OCI-LY1 (cell line): ENCODE results near the gene DPP6.

Experiments
- H2AFZ ChIP-seq: fragments of 200-600 bp; sonication (generic), shearing (Covaris generic); 2 replicates; pipeline ENCODE4 v1.6.0; 2014; ENCODE audit warnings: antibody characterized with exemption, mild to moderate bottlenecking, low read length
- H3F3A ChIP-seq: fragments of 200-600 bp; sonication (generic), shearing (Covaris generic); 2 replicates; pipeline ENCODE4 v1.6.0; 2014; ENCODE audit warnings: mild to moderate bottlenecking, antibody characterized with exemption, low read length, moderate library complexity; ENCODE audit not compliant: insufficient read depth
- H3K27ac ChIP-seq: fragments of 200-600 bp; sonication (generic); 2 replicates; pipeline ENCODE4 v1.5.1; 2014; ENCODE audit warnings: low read length, mixed run types, mild to moderate bottlenecking, low read depth; ENCODE audit not compliant: poor library complexity, severe bottlenecking
- H3K27me3 ChIP-seq: fragments of 200-600 bp; sonication (generic); 2 replicates; pipeline ENCODE4 v1.6.0; 2014; ENCODE audit warnings: antibody characterized with exemption, mild to moderate bottlenecking, low read length, moderate library complexity; ENCODE audit not compliant: insufficient read depth
- H3K36me3 ChIP-seq: fragments of 200-600 bp; sonication (generic); 2 replicates; pipeline ENCODE4 v1.6.1; 2014; ENCODE audit warnings: mild to moderate bottlenecking, antibody characterized with exemption, low read length, moderate library complexity, mixed read lengths; ENCODE audit not compliant: insufficient read depth
- H3K4me1 ChIP-seq: fragments of 200-600 bp; sonication (generic); 2 replicates; pipeline ENCODE4 v1.5.1; 2014; ENCODE audit warnings: mild to moderate bottlenecking, low read length, moderate library complexity; ENCODE audit not compliant: insufficient read depth, severe bottlenecking
- H3K4me2 ChIP-seq: fragments of 200-600 bp; sonication (generic), shearing (Covaris generic); 2 replicates; pipeline ENCODE4 v1.6.1; 2014; ENCODE audit warnings: low read length
- H3K4me3 ChIP-seq: fragments of 200-600 bp; sonication (generic); 2 replicates; pipeline ENCODE4 v1.5.1; 2014; ENCODE audit warnings: low read length, low read depth, mild to moderate bottlenecking, mixed read lengths; ENCODE audit not compliant: poor library complexity, severe bottlenecking
- H3K79me2 ChIP-seq: fragments of 200-600 bp; shearing (Covaris generic); 2 replicates; pipeline ENCODE4 v1.6.1; 2016; ENCODE audit warnings: mixed run types, low read length, mixed read lengths; ENCODE audit not compliant: insufficient read depth
- H3K9ac ChIP-seq: fragments of 200-600 bp; sonication (generic), shearing (Covaris generic); 2 replicates; pipeline ENCODE4 v1.6.1; 2014; ENCODE audit warnings: mild to moderate bottlenecking, low read length, mixed read lengths
- H3K9me2 ChIP-seq: fragments of 200-600 bp; sonication (generic), shearing (Covaris generic); 2 replicates; pipeline ENCODE4 v1.6.1; 2014; ENCODE audit warnings: low read depth, mild to moderate bottlenecking, low read length, mixed read lengths
- H3K9me3 ChIP-seq: fragments of 200-600 bp; shearing (Covaris generic); 2 replicates; pipeline ENCODE4 v1.6.1; 2014; ENCODE audit warnings: low read length, mixed read lengths
- H4K20me1 ChIP-seq: fragments of 200-600 bp; sonication (generic), shearing (Covaris generic); 2 replicates; pipeline ENCODE4 v1.6.0; 2016; ENCODE audit warnings: mild to moderate bottlenecking, low read length; ENCODE audit not compliant: insufficient read depth
- EZH2 ChIP-seq: fragments of 200-600 bp; sonication (generic), shearing (Covaris generic); IDR thresholded peaks from 2 replicates; pipeline ENCODE4 v1.8.0; 2017; ENCODE audit warnings: borderline replicate concordance, mixed run types, mild to moderate bottlenecking, antibody characterized with exemption, low read length, moderate library complexity, mixed read lengths
- TF ChIP-seq, protein P1 (sequence below): fragments of 200-600 bp; sonication (generic), shearing (Covaris generic); IDR thresholded peaks from 2 replicates; pipeline ENCODE4 v1.5.1; 2017; ENCODE audit warnings: mild to moderate bottlenecking, antibody characterized with exemption, low read length, moderate library complexity, mixed read lengths

DPP6 gene

DNA sequence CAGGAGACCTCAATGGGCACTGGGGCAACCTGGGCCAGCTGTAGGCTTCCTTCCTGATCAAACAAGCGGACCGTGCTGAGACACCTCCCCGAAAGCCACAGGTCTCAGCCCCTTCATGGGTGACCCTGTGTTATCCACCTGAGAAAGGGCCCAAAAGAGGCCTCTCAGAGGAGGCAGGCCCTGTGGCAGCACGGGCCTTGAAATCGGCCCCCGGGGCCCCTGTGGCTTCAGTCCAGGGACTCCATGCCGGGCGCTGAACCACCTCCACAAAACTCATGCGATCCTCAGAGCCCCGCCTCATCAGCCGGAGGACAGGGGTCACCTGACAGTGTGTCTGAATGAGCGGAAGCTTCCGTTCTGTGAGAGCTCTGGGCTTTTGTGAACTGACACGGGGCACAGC lies 643.6 kb downstream of the DPP6 start:
- Histone ChIP-seq H3K4me3 (no peak overlapping the region), H3K9me3 (no peaks in the 10 kb centered on the region), H3K27ac (no peak overlapping the region), H3K9me2 (no peaks in the 10 kb centered on the region), H3F3A (no peaks in the 10 kb centered on the region), H3K79me2 (no peaks in the 10 kb centered on the region), H3K9ac (no peak overlapping the region), H2AFZ (no peak overlapping the region), H4K20me1 (no peaks in the 10 kb centered on the region), H3K36me3 (no peaks in the 10 kb centered on the region), H3K4me2 (no peak overlapping the region), H3K27me3 (peaks cover 13% of the 10 kb centered on the region; the same call in 1 of the 2 replicates), H3K4me1 (no peaks in the 10 kb centered on the region)
- no peak for TF ChIP-seq EZH2
- TF ChIP-seq, protein P1, sequence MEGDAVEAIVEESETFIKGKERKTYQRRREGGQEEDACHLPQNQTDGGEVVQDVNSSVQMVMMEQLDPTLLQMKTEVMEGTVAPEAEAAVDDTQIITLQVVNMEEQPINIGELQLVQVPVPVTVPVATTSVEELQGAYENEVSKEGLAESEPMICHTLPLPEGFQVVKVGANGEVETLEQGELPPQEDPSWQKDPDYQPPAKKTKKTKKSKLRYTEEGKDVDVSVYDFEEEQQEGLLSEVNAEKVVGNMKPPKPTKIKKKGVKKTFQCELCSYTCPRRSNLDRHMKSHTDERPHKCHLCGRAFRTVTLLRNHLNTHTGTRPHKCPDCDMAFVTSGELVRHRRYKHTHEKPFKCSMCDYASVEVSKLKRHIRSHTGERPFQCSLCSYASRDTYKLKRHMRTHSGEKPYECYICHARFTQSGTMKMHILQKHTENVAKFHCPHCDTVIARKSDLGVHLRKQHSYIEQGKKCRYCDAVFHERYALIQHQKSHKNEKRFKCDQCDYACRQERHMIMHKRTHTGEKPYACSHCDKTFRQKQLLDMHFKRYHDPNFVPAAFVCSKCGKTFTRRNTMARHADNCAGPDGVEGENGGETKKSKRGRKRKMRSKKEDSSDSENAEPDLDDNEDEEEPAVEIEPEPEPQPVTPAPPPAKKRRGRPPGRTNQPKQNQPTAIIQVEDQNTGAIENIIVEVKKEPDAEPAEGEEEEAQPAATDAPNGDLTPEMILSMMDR: no peak

DNA sequence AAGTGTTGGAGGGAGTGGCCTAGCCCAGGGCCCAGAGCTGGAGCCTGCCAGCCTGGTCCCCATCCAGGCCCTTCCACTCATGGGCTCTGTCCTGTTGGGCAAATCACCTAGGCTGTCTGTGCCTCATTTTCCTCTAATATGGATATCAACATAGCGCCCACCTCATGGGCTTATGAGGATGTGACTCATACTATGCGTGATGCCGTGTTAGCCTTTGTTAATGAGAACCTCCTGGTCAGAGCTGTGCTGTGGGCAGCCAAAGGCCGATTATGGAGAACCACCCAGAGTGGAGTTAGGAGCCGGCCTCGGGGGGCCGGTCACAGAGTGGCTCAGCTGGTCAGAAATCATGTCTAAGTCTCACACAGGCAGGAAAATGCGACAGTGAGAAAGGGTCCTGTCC lies 644.4 kb downstream of the DPP6 start:
- H3K9me2 ChIP-seq: no peaks in the 10 kb centered on the region
- no peak overlapping the region for H3K4me2 ChIP-seq
- H3K4me1 ChIP-seq: no peaks in the 10 kb centered on the region
- no peaks in the 10 kb centered on the region for H3K9me3 ChIP-seq
- H2AFZ ChIP-seq: no peak overlapping the region
- TF ChIP-seq, protein P1: no peak
- TF ChIP-seq EZH2: no peak
- peaks cover 13% of the 10 kb centered on the region; the same call in 1 of the 2 replicates for H3K27me3 ChIP-seq
- H3K79me2 ChIP-seq: no peaks in the 10 kb centered on the region
- no peaks in the 10 kb centered on the region for H3F3A ChIP-seq
- H3K4me3 ChIP-seq: no peak overlapping the region
- H4K20me1 ChIP-seq: no peaks in the 10 kb centered on the region
- H3K36me3 ChIP-seq: no peaks in the 10 kb centered on the region
- H3K27ac ChIP-seq: no peak overlapping the region
- no peak overlapping the region for H3K9ac ChIP-seq

DNA sequence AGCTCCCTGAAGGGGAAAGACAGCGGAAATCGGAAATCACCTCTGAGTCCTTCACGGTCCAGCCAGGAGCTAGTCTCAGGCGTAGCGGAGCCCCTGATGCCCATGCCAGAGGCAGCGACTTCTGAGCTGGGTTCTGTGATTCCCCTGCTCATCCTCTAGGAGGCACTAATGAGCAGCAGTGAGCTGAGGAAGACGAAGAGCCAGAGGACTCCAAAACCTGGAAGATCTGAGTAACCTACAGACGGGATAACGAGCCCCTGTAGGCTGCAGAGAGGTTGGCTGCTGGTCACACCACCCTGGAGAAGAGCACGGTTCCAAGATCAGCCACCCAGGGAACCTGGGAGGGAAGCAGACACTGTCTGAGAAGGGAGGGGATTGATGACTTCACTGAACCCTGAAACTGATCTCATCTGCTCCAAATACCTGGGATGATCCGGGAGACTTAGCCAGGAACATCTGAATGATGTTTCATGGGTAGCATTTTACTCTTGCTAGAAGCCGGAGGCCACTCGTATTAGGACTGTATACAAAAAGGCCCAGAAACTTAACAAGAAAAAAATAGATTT lies 646.6 kb downstream of the DPP6 start:
- Histone ChIP-seq H2AFZ (no peak overlapping the region), H3K27me3 (peaks cover 13% of the 10 kb centered on the region; the same call in 1 of the 2 replicates)

More for the DNA sequence above, 646.6 kb downstream of the DPP6 start:
- Histone ChIP-seq H3K9me2 (no peaks in the 10 kb centered on the region), H3F3A (no peaks in the 10 kb centered on the region), H3K4me2 (no peak overlapping the region), H3K27ac (no peak overlapping the region), H3K4me1 (no peaks in the 10 kb centered on the region), H3K36me3 (no peaks in the 10 kb centered on the region), H3K79me2 (no peaks in the 10 kb centered on the region), H3K9me3 (no peaks in the 10 kb centered on the region), H4K20me1 (no peaks in the 10 kb centered on the region), H3K9ac (no peak overlapping the region), H3K4me3 (no peak overlapping the region)
- TF ChIP-seq, protein P1: peak; percentile 78
- TF ChIP-seq EZH2: no peak
